ENCODE results near the gene POU2F3.

The POU2F3 gene

DNA sequence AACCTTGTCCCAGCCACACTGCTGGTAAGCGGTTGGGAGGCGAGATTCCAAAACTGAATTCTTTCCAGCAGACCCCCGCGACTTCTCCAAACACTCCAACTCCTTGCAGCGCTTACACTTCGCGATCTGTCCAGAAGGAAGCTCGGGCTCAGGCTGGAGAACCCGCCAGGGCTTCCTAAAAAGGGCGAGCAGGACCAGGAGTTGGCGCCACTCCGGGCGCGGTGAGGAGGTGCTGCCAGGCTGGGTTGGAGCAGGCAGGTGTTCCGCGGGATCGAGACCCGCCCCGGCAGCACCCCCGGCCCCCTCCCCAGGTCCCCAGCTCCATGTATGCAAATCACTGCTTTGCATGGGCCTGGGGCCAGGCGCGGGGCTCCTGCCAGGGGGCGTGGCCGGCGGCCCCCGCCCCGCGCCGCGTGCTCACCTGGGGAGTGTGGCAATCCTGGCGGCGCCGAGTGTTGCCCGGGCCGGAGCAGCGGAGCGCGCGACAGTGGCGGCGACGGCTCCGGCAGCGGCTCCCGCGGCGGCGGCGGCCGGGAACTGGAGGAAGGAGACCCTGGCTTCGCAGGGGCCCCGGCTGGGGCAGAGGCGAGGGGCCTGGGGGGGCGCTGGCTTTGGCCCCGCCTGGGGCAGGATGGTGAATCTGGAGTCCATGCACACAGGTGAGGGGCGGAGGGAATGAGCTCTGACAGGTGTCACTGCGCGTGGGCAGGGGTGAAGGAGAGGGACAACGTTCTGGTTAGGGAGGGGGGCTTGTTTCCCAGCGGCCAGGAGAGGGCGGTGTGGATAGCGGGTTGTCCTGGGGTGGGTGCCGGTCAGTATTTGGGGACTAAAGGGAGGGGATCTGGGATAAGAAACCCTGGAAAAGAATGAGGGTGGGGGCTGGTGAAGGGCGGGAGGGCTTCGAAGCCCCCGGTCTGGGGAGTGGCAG, at the start of gene POU2F3:
TSS of gene POU2F3 (plus strand) at position 428 of the 928 bp plus-strand sequence. CDS start at position 632, 204 bp downstream.
- no peak for DNase-seq (ENCODE audit: low read depth)

DNA sequence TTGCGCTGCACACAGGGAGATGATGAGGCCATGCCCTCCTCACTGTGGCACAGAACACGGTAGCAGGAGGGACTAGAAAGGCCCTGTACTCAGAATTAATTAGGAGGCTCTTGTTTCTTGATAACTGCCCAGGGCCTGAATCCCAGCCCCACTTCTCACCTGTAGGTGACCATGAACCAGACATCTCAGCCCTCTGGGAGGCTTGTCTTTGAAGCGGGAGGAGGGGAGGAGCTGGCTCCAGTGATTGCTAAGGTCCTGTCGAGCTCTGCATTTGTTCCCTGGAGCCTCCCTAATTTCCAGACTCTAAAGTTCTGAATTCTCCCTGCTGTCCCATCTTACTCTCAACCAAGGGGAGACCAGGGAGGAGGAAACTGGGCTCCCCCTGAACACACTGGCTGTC, 48.9 kb upstream of the POU2F3 start:
- no peak for DNase-seq (ENCODE audit: low read depth)

DNA sequence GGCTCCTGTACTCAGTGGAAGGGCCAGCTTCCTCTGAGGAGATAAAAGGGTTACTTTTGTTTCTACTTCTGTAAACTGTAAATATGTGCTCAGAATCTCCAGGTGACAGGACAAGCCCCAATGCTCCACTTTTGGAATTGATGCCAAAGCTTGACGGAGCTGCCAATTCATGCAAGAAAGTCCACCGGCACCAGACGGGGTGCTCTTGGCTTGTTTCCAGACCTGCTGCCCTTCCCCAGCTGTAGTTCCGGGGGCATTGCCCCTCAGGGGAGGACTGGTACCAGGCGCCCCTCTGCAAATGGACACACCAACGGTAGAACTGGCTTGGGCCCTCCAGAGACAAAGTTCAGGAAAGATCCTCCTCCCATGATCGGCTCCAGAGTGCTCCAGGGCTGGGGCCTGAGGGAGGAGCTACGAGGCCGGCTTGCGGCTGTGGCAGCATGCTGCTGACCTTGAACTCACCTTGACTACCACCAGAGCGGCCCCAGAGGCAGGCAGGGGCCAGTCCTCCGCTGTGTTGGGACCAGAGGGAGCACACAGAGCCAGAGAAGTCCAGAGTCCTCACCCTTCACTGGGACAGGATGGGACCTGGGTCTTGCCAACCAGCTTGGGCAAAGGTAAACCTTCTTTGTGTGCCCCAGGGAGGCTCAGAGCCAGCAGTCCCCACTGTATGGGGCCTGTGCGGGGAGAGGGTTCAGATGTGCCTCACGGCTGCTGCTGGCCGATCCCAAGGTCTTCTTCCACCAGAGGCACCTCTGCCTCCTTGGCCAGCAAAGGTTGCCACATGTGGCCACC, 46.9 kb upstream of the POU2F3 start:
- no peak for DNase-seq (ENCODE audit: low read depth)

DNA sequence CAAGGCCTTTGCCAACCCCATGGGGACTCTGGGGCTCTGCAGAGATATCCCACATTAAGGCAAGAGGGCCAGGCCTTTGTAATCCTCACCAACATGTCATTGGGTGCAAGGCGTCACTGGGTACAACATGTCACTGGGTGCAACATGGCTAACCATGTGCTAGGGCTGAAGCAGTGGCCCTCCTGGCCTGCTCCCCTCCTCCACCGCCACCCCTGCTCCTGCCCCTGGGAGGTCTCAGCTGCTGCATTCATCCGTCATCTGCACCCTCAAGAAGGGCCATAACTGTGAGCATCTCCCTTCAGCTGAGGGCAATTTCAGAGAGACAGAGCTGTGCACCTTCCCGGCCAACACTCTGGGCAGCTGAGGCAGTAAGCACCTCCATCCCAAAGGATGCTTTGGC, 45.8 kb upstream of the POU2F3 start:
- DNase-seq (ENCODE audit: low read depth): no peak

DNA sequence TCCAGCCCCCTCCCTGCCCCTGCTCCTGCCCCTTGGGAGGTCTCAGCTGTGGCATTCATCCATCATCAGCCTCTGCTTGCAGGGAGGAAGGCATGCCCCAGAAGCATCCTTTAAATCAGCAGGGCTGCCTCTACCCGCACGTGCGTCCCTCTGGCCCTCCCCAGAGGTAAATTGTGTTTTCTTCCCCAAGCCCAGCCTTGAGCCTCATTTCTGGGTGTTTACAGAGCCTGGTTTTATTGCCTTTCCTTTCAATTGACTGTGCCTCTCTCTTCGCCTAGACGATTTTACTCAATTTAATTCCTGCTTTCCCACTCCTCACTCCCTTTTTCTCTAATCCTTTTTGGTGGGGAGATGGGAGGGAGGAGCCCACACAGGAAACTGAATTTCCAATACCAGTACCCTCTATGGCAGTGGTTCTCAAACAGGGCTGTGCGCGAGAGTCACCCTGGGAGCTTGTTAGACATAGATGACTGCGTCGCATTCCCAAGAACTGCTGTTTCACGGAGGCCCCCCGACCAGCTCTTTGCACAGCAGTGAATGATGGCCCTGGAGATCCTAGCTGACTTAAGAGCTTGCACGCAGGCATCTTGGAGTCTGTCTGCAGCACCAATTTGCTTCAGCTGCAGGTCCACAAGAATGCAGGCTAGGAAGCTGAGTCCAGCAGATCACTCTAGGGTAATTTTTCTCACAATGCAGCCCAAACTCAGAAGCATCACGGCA, 44.2 kb upstream of the POU2F3 start:
- no peak for DNase-seq (ENCODE audit: low read depth)

DNA sequence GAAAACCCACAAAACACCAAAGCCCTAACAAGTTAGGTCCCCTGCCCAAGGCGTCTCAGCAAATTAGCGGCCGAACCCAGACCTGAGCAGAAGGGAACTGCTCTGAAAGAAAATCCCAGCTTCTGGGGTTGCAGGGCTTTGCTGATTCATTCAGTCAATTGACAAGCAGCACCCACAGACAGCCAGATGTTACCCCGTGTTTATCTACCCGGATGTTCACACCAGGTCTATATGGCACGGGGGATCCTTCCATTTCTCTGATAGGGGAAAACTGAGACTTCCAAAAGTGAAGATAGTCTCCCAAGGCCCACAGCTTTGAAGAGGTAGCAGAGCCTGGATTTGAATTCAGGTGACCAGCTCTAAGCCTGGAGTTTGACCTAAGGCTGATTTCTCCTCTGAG, 43.1 kb upstream of the POU2F3 start:
- no peak for DNase-seq (ENCODE audit: low read depth)

DNA sequence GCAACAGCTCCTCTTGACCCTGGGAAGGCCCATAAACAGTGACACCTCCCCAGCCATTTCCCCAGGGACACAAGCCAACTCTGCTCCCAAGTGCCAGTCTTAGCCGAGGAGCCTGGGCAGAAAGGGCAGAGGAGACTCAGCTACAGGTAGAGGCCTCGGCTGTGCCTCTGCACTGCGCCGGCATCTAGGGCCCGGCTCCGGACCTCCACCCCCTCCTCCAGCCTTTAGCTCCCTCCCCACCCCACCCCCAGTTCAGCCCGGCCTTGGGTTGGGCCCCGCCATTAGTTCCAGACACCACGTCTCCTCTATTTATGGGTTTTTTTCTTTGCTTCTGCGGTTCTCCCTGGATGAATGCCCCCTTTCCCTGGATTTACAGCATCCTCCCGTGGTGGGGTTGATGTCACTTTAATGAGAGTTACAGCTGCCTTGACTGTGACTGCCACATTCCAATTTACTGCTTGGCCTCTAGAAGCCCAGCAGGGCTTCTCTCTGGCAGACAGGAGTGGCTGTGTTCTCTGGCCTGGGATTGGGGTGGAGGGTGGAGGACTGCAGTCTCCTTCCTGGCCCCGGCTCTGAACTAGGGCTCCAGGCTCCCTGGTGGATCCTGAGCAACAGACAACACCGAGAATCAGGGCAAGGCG, 42.6 kb upstream of the POU2F3 start:
- DNase-seq (ENCODE audit: low read depth): no peak

DNA sequence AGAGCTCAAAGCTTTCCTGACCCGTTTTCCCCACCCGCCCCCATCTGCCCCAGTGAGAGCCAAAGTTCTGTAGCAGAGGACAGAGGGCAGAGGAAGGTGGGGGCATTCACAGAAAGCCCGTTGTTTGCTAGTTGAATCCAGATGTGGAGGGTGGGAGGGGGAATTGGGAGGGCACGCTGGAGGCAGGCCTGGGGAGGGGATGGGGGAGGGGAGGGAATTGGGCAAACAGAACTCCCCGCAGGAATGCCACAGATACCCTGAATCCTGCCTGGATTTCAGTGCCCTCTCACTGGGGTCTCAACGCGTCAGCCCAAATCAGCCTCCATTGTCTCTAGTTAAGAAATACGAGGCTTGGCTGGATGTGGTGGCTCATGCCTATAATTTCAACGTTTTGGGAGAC, 42.0 kb upstream of the POU2F3 start:
- DNase-seq (ENCODE audit: low read depth): no peak

DNA sequence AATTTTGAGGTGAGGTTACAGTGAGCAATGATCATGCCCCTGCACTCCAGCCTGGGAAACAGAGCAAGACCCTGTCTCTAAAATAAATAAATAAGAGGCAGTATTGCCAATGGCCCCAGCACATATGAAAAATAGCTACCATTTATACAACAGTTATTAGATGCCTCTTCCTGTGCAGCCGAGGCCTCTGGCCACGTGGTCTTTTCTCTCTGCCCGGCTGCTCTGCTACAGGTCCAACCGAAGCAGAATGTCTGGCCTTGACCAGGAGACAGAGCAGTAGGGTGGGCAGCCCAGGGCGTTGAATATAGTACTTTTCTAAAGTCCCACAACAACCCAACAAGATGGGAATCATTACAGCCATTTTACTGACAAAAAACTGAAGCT, 41.5 kb upstream of the POU2F3 start:
- DNase-seq (ENCODE audit: low read depth): no peak

DNA sequence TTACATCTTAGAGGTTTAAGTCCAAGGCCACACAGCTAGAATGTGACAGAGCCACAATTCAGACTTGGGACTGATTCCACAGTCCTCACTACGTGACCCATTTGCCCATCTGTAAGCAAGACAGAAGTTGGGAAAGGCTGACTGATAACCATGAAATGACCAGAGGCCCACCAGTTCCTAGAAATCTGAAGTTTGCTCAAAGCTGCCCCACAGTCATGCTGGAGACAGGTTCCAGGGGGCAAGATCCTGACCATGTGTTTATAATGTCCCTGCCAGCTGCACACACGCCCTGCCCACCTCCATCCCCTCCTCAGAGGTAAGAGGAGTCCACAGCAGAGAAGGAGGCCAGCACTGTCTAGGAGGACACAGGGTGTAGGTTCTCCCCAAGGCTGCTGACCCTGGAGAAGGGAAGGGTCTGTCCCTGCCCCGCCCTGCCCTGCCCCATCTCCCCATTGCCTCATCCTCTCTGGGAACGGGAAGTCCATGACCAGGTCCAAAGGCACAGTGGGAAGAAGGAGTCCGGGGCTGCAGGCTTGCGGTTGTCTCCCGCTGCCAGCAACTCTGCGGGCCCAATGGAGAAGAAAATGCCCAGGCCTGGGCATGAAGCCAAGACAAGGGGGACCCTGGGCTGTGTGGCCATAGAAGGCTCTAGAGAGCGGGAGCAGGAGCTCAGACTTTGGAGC, 41.0 kb upstream of the POU2F3 start:
- DNase-seq (ENCODE audit: low read depth): no peak

DNA sequence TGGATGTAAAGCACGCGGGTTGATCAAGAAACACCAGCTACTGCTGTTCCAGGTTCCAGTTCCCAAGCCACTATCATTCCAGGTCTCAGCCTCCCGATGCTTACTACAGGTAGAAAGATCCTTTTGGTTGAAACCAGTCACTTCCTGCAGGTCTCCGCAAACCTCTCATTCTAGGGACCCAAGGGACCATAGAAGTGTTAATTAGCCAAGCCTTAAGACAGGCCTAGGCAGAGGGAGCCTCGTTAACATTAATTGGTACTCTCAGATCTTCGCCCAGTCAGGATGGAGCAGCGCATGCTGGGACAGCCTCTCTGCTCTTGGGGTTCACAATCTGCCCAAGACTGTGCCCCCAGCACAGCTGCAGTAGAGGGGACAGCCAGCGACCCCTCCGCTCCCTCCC, 40.3 kb upstream of the POU2F3 start:
- no peak for DNase-seq (ENCODE audit: low read depth)

DNA sequence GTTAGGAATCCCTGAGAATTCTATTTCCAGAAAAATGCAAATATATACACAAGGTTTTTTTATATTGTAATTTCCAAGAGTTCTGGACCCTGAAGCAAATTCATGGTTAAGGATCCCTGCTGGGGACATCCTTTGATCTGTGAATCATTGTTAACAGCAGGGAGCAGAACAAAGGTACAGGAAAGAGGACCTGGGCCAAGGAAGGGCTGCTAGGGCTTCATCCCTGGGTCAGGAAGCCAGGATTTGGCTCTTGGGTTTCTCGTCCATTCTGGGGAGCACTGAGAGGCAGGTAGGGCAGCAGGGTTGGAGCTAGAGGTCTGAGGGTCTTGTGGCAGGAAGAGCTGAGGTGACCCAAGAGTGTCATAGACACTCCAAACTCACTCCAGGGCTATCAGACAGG, 39.3 kb upstream of the POU2F3 start:
- DNase-seq (ENCODE audit: low read depth): no peak

DNA sequence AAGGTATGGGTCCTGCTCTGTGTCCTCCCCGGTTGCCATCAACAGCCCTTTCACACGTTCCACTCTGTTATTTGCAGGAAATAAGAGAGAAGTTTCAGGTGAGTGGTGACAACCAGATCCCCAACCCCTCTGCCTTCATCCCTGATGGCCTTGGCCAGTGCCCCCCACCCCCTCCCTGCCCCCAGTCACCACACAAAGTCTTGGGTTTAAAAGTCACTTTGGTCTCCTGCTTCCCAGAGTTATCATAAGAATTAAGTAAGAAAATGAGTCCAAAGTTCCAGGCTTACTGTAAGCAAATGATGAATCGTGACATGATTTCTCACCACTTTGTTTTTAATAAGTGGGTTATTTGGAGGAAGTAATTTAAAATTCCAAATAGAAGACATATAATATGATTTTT, 38.3 kb upstream of the POU2F3 start:
- DNase-seq (ENCODE audit: low read depth): no peak

DNA sequence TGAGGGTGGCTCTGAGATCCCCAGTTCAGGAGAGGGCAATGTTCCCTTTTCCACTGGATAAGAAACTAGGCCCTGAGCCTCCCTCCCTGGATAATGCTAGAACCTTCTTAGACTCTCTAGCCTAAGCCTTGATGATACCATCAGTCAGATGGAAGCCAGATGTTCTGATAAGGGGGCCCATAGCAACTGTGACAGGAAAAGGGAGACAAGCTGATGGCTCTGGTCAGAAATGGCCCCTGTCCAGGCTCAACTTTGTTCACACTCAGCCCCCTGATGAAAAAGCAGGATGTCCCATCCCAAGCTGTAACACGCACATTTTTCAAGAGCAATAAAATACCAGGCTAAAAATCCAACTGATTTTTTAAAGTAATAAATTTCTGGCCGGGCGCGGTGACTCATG, 36.3 kb upstream of the POU2F3 start:
- no peak for DNase-seq (ENCODE audit: low read depth)

DNA sequence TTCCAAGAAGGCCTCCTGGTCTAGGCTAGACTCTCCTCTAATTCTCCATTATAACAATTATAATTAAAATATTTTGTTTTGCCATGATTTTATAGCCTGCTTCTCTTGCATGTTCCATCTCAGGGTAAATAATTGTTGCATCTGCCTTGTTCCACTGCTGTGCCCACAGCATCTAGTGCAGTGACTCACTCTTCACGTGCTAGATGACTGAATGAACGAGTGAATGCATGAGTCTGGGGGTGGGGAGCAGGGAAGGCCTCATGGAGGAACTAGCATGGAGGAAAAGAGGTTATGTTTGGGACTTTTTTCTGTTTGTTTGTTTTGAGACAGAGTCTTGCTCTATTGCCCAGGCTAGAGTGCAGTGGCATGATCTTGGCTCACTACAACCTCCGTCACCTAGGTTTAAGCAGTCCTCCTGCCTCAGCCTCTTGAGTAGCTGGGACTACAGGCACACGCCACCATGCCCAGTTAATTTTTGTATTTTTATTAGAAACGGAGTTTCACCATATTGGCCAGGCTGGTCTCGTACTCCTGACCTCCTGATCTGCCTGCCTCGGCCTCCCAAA, 34.3 kb upstream of the POU2F3 start:
- no peak for DNase-seq (ENCODE audit: low read depth)

DNA sequence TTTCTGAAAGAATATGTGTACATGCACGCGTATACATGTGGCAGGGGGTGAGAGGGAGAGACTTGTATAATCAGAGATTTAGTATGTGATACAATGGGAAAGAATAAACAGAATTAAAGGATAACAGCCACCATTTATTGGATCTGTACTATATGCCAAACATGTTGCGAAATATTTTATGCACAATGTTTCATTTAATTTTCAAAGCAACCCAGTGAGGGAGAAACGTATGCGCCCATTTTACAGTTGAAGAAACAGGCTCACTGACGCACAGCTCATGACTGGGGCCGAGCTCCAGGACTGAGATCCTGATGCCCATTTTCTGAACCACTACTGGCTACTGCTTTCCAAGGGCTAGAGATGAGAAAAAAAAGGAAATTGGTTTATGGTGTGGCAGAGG, 32.4 kb upstream of the POU2F3 start:
- DNase-seq (ENCODE audit: low read depth): no peak

DNA sequence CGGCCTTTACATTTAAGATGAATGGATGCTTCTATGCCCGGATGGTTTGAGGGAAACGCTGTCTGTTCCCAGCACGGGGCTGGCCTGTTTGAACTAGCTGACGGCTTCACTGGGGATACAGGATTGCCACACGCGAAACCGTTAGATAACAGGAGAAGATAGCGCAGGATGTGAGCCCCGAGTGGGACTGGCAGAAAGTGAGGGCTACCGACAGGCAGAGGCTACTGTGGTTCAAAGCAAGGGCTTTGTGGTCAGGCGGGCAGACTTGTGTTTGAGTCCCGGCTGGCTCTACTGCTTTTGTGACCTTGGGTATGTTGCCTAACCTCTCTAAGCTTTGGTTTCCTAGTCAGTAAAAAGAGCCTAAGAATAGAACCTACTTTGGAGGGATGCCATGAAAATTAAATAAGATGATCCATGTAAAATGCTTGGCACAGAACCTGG, 31.9 kb upstream of the POU2F3 start:
- DNase-seq (ENCODE audit: low read depth): no peak

DNA sequence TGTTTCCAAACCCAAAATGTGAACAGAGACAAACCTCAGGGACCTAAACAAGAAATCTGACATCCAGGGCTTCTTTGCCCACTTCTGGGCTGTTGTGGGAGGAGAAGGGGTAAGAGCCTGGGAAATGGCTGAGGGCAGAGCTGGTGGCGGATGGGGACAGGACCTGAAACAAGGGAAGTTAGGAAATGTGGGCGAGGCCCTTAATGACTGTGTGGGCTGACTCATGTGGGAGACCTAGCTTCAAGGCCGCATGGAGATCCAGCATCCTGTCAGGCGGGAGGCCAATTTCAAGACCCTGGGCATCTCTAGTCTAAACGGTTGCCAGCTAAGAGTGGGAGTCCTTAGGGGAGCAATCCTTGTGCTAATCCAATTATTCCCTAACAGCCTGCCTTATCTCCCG, 31.2 kb upstream of the POU2F3 start:
- no peak for DNase-seq (ENCODE audit: low read depth)

DNA sequence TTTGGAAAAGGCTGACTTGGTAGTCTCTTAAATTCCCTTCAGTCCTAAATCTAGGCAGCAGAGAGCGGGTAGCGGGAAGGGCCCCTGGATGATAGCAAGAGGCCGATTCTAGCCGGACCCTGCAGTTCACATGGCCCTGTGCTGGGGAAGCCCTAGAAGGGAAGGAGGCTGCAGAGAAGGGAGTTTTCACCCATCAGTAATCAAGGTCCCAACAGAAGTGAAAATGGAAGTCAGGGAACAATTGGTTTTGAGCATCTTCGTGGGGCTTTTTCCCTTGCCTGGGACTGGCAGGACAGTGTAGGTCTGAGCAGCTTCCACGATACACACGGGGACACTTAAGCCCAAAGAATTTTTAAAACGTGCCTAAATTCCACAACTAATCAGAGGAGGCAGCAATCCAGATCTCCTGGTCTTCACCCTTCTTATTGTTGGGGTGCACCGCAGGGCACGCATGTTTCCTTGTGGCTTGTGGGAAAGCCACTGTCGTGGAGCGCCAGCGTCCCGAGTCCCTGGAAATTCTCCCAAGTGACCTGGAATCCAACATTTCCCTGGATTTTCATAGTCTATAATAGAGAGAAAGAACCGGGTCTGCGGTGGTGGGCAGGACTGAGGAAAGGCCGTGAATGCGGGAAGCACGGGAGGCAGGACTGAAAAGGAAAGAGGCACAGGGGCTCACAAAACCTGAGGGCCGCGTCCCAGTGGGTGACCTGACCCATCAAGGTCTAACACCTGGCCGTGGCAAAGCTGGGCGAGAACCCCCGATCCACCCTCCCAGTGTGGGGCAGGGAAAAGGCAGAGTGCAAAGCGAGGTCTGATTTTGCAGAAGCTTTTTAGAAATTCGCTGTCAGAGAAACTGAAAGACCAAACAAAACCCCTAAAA, 30.0 kb upstream of the POU2F3 start:
- DNase-seq (ENCODE audit: low read depth): no peak

Measured in activated T-cell treated with anti-CD3 and anti-CD28 coated beads for 48 hours (primary cell).